ENCODE measurements around the gene GUCY2C. TPM values are rescaled to one million over a fixed set of nuclear protein-coding genes. Genes with fewer than 3 reads are reported as not detected.

Gene GUCY2C
- total RNA-seq, 1 experiment from 2014 or later: not detected

DNA sequence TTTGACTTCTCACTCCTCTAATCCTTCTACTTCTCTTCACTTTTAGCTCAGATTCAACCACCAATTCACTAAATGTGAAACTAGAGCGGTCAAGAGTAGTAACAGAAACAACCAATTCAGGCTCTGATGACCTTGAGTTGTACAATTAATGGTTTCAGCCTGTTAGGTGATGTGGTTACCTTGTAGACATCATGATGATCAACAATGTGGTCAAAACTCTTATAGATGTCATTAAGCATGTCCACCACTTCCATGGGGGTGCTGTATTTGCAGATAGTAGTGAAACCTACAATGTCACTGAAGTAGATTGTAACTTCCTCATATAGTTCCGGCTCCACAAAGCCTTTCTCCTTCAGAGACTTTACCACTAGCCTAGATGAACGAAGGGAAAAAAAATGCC lies 74.6 kb downstream of the GUCY2C start:
- DNase-seq: no peak
- no peaks in the 10 kb centered on the region for H3K4me1 ChIP-seq (ENCODE audit: insufficient read depth, low read length)
- no peak overlapping the region for H3K9ac ChIP-seq (ENCODE audit: low read length)
- H3K9me3 ChIP-seq (ENCODE audit: low read length): no peaks in the 10 kb centered on the region
- ATAC-seq: no peak
- ChIA-PET POLR2A (ENCODE audit: unreplicated experiment) (no interaction called here), CTCF (no interaction called here)
- H2AFZ ChIP-seq (ENCODE audit: low read length): no peak overlapping the region
- TF ChIP-seq EZH2phosphoT487 (IDR thresholded peaks at IDR 0.05; ENCODE audit: borderline replicate concordance, low read length) (no peak), EZH2 (IDR thresholded peaks at IDR 0.05; ENCODE audit: low read length, unreplicated experiment) (no peak)
- TF ChIP-seq, protein P1, sequence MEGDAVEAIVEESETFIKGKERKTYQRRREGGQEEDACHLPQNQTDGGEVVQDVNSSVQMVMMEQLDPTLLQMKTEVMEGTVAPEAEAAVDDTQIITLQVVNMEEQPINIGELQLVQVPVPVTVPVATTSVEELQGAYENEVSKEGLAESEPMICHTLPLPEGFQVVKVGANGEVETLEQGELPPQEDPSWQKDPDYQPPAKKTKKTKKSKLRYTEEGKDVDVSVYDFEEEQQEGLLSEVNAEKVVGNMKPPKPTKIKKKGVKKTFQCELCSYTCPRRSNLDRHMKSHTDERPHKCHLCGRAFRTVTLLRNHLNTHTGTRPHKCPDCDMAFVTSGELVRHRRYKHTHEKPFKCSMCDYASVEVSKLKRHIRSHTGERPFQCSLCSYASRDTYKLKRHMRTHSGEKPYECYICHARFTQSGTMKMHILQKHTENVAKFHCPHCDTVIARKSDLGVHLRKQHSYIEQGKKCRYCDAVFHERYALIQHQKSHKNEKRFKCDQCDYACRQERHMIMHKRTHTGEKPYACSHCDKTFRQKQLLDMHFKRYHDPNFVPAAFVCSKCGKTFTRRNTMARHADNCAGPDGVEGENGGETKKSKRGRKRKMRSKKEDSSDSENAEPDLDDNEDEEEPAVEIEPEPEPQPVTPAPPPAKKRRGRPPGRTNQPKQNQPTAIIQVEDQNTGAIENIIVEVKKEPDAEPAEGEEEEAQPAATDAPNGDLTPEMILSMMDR (conservative IDR thresholded peaks at IDR 0.05; ENCODE audit: low read depth, low read length): no peak
- intact Hi-C loops (cut with micrococcal nuclease): no loop called here
- no peaks in the 10 kb centered on the region for H3K27me3 ChIP-seq (ENCODE audit: low read length)
- no peak overlapping the region for H3K4me3 ChIP-seq (ENCODE audit: low read length)
- no peaks in the 10 kb centered on the region for H3K79me2 ChIP-seq (ENCODE audit: low read length)
- H3K27ac ChIP-seq (ENCODE audit: low read length): no peak overlapping the region
- H3F3A ChIP-seq (ENCODE audit: low read length, unreplicated experiment): no peaks in the 10 kb centered on the region
- H3K4me2 ChIP-seq (ENCODE audit: low read length): no peak overlapping the region
- no peaks in the 10 kb centered on the region for H4K20me1 ChIP-seq (ENCODE audit: low read length)
- no TSS peak for BruUV-seq (replicated peaks)
- H3K36me3 ChIP-seq (ENCODE audit: low read depth, low read length): no peaks in the 10 kb centered on the region
- no peaks in the 10 kb centered on the region for H3K9me2 ChIP-seq (replicated peaks; ENCODE audit: low read length)

DNA sequence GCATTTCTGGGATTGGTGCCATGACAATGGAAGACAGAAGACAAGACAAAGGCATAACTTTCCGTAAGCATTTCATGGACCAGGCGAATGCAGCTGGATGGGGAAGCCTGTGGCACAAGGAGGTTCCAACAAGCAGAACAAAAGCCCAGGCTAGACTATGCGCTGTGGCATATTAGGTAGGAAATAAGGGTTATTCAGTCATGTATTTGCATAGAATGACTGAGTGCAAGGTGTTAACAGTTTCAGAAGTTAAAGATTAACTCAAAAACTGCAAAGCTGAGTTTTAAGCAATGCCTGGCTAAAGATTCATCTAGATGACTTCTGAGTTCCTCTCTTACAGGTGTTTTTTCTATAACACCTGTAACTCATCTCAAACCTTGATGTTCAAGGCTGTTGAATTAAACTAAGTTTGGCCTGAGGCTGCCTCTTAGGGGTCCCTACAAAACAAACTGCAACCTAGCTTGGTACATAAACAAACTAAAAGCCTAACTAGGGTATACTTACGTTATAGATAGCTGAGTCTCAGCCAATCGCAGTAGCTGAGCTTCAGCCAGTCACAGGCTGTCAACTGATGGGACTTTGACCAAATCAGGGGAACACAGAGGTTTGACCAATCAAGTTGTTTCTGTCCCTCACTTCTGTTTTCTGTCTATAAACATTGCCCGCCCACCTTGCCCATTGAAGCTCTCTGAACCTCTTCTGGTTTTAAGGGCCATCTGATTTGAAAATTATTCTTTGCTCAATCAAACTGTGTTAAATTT lies 76.5 kb downstream of the GUCY2C start:
- H4K20me1 ChIP-seq (ENCODE audit: low read length): no peaks in the 10 kb centered on the region
- no peaks in the 10 kb centered on the region for H3K4me1 ChIP-seq (ENCODE audit: insufficient read depth, low read length)
- no peak for ATAC-seq
- no peaks in the 10 kb centered on the region for H3K9me2 ChIP-seq (replicated peaks; ENCODE audit: low read length)
- TF ChIP-seq EZH2phosphoT487 (IDR thresholded peaks at IDR 0.05; ENCODE audit: borderline replicate concordance, low read length) (no peak), EZH2 (IDR thresholded peaks at IDR 0.05; ENCODE audit: low read length, unreplicated experiment) (no peak)
- TF ChIP-seq, protein P1 (conservative IDR thresholded peaks at IDR 0.05; ENCODE audit: low read depth, low read length): no peak
- ChIA-PET CTCF (interaction anchor here (1.3 to 2.2 kb wide), 2 partner anchors 106 to 382 kb away, joined by 5 to 9 read pairs; no protein-coding TSS in a partner anchor), POLR2A (ENCODE audit: unreplicated experiment) (no interaction called here)
- H3K4me2 ChIP-seq (ENCODE audit: low read length): no peak overlapping the region
- BruUV-seq (replicated peaks): no TSS peak
- H3K27ac ChIP-seq (ENCODE audit: low read length): no peak overlapping the region
- H3K9me3 ChIP-seq (ENCODE audit: low read length): no peaks in the 10 kb centered on the region
- no peaks in the 10 kb centered on the region for H3K36me3 ChIP-seq (ENCODE audit: low read depth, low read length)
- DNase-seq: no peak
- H3K27me3 ChIP-seq (ENCODE audit: low read length): no peaks in the 10 kb centered on the region
- no peaks in the 10 kb centered on the region for H3F3A ChIP-seq (ENCODE audit: low read length, unreplicated experiment)
- no peaks in the 10 kb centered on the region for H3K79me2 ChIP-seq (ENCODE audit: low read length)
- H3K9ac ChIP-seq (ENCODE audit: low read length): no peak overlapping the region
- no peak overlapping the region for H3K4me3 ChIP-seq (ENCODE audit: low read length)
- H2AFZ ChIP-seq (ENCODE audit: low read length): no peak overlapping the region
- intact Hi-C loops (cut with micrococcal nuclease): loop anchor here (1.0 to 2.0 kb wide), 3 partner anchors 47 to 382 kb away; no protein-coding TSS in a partner anchor

DNA sequence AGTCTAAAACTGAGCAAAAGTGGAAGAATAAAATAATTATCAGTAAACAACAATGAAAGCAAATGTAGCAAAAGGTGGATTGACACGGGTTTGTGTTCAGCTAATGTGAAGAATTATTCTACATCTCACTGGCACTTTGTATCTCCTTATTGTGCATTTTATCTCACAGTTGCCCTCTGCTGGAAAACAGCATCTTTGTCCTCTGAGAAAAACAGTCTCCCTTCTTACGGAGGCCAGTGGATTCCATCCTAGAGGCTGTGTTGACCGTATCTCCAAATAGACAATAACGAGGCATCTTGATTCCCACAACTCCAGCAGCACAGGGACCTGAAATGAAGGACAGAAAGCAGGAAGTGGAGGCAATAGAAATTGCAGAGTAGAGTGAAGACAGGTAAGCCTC lies 77.4 kb downstream of the GUCY2C start:
- ATAC-seq (peak; percentile 42; the same call in 1 of the 2 replicates), DNase-seq (peak; percentile 30)
- BruUV-seq (replicated peaks): no TSS peak
- H3K4me3 ChIP-seq (ENCODE audit: low read length): no peak overlapping the region
- no peak overlapping the region for H3K9ac ChIP-seq (ENCODE audit: low read length)
- ChIA-PET POLR2A (ENCODE audit: unreplicated experiment) (interaction anchor here (0.6 kb wide), 1 partner anchor 78 kb away, joined by 3 read pairs; no protein-coding TSS in a partner anchor), CTCF (interaction anchor here (0.6 to 2.2 kb wide), 2 partner anchors 105 to 698 kb away, joined by 3 to 9 read pairs; no protein-coding TSS in a partner anchor)
- no peaks in the 10 kb centered on the region for H3K27me3 ChIP-seq (ENCODE audit: low read length)
- H4K20me1 ChIP-seq (ENCODE audit: low read length): no peaks in the 10 kb centered on the region
- TF ChIP-seq EZH2phosphoT487 (IDR thresholded peaks at IDR 0.05; ENCODE audit: borderline replicate concordance, low read length) (no peak), EZH2 (IDR thresholded peaks at IDR 0.05; ENCODE audit: low read length, unreplicated experiment) (no peak)
- TF ChIP-seq, protein P1 (conservative IDR thresholded peaks at IDR 0.05; ENCODE audit: low read depth, low read length): peak; percentile 62
- H3K79me2 ChIP-seq (ENCODE audit: low read length): no peaks in the 10 kb centered on the region
- H3K4me2 ChIP-seq (ENCODE audit: low read length): no peak overlapping the region
- intact Hi-C loops (cut with micrococcal nuclease): loop anchor here (1.0 to 2.0 kb wide), 3 partner anchors 46 to 381 kb away; no protein-coding TSS in a partner anchor
- no peaks in the 10 kb centered on the region for H3F3A ChIP-seq (ENCODE audit: low read length, unreplicated experiment)
- H3K27ac ChIP-seq (ENCODE audit: low read length): no peak overlapping the region
- no peak overlapping the region for H2AFZ ChIP-seq (ENCODE audit: low read length)
- no peaks in the 10 kb centered on the region for H3K9me3 ChIP-seq (ENCODE audit: low read length)
- no peaks in the 10 kb centered on the region for H3K36me3 ChIP-seq (ENCODE audit: low read depth, low read length)
- no peaks in the 10 kb centered on the region for H3K4me1 ChIP-seq (ENCODE audit: insufficient read depth, low read length)
- no peaks in the 10 kb centered on the region for H3K9me2 ChIP-seq (replicated peaks; ENCODE audit: low read length)
